HG02970 (cell line): ENCODE measurements around the gene AGK.
A peak's percentile ranks its signal among the peaks of the same experiment; 100 is the strongest.
"Not testable (repeated sequence)": the region's sequence is repeated elsewhere in the genome, so short reads cannot be mapped to it uniquely, and the experiment has no call there.

Source experiments
- ATAC-seq: cut with Tn5 transposase; IDR thresholded peaks from one replicate; pipeline ENCODE4 v1.9.1; 2021; ENCODE audit warnings: mild to moderate bottlenecking, moderate library complexity, moderate number of reproducible peaks; ENCODE audit not compliant: unreplicated experiment, low FRiP score

Gene AGK

DNA sequence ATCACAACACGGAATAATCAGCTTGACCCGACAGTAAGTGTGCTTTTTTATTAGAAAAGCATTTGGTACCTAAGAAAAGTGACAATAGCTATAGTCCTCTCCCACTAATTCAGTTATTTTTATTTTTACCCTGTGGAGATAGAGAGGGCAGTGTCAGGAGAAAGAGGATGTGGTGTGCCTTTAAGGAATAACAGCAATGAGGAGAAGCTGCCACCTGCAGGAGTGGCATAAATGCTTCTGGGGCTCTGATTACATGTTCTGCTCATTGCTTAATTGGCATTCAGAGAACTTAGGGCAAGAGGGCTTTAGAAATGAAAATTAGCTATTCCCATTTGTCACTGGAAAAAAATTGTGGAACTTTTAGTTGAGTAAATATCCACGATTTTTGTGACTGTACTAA, 90.7 kb downstream of the AGK start:
- ATAC-seq = no peak

DNA sequence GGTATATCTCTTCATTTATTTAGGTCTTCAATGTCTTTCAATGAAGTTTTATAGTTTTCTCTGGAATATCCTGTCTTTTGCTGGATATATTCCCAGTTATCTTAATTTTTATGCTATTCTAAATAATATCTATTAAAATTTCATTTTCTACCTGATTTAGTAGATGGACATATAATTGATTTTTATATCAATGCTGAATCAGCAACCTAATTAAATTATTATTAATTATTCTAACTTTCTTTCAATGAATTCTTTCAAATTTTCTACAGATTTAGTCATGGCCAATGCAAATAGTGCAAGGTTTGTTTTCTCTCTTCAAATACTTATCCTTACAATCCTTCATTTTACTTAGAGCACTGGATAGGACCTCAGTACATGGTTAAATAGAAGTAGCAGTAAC, 94.0 kb downstream of the AGK start:
- no peak for ATAC-seq

DNA sequence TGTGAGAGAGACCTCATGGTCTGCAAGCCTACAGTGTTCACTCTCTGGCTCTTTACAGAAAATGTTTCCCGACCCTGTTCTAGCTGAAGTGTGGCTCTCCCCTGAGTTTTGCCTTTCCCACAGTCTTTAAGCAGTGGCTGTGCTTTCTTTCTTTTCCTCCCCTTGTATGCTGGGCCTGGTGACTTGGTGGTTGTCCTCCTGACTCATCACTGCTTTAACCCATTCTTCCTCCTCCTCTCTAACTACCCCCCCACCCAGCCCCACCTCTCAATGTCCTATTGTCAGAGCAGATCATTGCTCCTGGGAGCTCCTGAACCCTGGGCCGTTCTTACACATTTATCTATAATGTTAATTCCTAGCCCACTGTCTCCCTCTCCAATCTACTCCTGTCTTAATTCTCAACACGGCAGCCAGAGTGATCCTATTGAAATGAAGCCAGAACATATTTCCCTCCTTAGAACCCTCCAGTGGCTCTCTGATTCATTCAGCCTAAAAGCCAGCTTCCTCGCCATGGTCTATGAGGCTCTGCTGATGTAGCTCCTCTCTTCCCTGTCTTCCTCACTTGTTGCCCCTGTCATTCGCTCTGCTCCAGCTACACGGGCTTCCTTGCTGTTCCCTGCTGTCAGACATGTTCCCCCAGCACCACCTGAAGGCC, 95.7 kb downstream of the AGK start:
- no peak for ATAC-seq

DNA sequence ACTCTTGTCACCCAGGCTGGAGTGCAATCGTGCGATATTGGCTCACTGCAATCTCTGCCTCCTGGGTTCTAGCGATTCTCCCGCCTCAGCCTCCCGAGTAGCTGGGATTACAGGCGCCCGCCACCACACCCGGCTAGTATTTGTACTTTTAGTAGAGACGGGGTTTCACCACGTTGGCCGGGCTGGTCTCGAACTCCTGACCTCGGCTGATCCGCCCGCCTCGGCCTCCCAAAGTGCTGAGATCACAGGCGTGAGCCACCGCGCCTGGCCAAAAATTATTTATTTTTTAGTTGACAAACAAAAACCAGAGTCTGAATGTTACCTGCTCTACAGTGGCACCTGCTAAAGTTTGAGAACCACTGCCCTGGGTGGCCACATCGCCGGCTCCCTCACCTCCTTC, 96.5 kb downstream of the AGK start:
- not testable (repeated sequence) for ATAC-seq

DNA sequence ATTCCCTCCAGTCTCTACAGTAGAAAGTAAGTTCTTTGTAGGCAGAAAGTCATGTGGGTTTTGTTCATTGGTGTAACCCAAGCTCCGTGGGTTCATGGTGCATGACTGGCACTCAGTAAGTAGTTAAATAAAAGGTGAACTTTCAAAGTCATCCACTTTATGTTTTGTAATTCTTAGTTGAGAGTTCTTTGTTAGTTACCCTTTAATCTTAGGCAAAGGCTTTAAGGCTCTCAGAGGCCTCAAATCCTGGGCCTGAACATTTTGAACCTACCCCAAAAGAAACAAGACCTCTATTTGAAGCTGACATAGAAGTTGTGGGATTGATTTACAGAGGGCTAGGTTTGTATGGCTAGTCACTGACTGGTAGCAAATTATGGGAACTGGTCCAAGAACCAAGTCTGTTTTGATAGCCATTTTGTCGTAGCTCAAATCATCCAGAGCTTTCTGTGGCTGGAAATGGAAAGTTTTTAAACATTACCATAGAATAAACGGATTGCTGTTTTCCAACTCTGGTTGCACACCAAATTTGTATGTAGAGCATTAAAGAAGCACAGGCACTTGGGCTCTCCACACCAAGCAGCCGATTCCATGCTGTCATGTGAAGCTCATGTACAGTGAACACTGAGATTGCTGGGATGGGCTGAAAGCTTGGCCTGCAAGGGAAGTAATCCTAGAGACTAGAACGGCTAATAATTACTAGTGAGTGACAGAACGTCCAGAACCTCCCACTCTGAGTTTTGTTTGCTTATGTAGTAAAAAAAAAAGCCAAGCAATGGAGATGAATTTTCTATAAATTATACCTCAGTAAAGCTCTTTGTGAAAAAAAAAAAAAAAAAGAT, 97.3 kb downstream of the AGK start:
- ATAC-seq = no peak

DNA sequence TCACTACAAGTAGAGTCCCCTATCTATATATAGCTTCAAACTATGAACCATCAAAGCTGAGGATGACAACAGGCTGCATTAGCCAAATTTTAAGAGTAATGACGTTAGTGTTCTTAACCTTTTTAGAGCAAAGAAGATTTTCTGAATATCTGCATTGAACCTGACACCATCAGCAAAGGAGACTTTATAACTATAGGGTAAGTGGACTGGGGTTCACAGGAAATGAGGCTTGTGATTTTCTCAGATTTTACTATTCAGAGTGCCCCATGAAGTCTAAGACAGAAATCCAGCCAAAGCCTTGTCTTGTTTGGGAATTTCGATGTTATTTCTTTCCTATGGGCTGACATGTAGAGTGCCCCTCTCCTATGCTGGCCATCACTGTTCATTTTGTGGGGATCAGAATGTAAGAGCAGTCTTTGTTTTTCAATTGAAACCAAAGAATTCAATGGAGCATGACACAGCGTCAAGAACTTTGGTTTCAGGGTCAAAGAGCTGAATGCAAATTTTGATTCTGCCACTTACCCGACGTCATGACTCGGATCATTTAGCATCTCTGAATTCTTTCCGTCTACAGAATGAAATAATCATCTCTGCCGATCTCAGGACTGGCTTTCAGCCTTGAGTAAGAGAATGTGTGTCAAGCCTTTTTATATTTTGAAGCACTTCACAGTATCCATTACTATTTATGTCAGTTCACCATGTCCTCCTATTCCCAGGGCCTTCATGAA, 98.1 kb downstream of the AGK start:
- peak; percentile 62 for ATAC-seq

DNA sequence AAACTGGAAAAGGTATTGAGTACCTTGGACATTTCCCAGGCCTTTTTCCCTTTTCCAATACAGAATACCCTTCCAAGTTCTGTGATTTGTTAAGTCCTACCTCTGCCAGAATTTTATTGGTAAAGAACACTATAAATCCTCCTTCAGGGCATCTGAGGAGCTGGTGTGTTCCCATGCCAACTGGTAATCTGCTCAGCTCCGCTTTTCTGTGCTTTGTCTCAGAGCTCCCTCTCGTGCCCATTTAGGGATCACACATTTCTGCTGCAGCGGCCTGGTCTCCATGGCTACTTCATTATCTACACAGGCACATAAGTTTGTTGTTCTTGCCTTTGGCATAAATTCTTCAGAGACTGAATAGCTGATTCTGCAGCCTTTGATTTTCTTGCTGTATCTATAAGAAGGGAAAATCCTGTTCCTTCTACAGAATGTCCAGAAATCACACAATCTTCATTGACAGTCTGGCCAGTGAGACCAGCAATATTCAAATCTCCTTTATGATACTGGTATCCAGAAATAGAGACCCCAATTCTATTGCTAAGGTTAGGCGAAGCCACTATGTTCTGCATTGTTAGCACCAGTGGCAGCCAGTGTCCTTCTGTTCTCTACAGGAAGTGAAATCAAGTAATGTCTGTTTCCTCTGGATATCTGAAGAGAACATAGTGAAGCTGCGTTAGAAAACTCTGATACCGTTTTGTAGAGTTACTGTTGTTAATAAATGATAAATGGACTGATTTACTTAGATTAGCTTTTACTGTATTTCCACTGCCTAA, 98.8 kb downstream of the AGK start:
- peak; percentile 54 for ATAC-seq

DNA sequence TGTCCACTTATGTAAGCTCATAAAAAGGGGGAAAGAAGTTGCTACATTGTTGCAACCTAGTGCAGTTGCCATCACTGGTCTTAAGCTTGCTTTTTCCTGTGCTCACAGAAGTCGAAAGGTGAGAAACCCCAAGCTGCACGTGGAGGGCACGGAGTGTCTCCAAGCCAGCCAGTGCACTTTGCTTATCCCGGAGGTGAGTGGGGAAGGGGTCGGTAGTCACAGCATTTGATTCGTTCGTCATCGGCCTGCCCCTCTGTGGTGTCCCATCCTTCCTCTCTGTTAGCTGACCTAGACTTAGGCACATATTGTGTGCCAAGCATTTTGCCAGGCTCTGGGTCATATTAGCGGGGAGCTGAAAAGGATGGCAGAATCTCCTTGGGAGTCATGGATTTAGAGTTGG, 100.2 kb downstream of the AGK start:
- ATAC-seq = no peak

DNA sequence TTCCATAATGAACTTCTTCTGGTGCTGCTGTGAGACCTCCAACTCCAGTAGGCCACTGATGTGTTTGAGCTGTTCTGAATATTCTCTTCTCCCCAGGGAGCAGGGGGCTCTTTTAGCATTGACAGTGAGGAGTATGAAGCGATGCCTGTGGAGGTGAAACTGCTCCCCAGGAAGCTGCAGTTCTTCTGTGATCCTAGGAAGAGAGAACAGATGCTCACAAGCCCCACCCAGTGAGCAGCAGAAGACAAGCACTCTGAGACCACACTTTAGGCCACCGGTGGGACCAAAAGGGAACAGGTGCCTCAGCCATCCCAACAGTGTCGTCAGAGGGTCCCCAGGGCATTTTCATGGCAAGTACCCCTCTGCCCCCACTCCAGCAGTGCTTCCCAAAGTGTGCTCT, 101.5 kb downstream of the AGK start:
- ATAC-seq = no peak

DNA sequence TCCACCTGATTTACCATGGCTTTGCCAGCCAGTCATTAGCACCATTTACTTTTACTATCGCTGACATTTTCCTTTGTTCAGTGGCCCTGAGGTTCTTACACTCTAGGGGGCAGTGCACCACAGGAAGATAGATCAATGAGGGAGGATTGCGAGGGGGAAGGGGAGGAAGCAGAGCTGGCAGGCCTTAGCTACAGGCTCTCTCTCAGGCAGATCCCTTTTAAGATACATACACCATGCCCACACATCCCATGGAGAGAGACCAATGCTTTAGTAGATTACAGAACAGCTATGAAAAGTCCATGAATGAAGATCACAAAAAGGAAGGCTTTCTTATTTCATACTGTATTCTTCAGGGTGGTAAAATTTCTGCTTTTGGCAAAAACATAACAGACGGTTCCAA, 103.3 kb downstream of the AGK start:
- peak; percentile 58 for ATAC-seq

DNA sequence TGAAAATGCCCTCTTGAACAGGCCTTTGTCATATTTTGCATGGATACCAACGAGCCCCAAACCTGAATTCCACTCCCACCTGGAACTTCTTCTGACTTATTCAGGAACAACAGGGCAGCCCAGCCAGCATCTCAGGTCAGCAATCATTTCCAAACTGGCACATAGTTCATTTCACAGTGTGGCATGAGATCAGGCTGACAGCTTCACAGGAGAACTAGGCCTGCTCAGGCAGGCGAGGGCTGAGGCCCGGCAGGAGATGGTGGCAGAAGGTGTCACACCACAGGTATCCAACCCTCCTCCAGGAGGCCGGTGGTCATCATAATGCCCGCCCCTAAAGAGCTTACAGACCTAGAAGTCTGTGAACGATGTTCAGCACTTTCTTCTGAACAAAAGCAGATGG, 108.3 kb downstream of the AGK start:
- ATAC-seq = no peak

DNA sequence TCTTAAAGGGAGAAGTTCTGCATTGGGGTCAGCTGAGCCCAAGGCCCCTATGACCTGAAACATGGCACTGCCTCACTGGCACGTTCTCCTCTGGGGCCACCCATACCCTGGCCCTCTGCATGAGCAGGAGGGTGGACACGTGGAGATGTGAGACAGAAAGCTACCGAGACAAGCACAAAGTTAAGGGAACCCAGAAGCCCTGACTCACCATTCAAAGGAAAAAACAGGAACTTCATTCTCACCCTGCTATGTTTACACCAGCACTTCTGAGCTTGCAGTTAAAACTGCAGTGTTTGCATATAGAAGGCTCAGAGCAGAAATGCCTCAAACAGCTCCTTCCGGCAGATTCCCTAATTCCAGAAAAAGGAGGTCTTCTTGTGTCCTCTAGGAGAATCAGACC, 109.0 kb downstream of the AGK start:
- no peak for ATAC-seq

DNA sequence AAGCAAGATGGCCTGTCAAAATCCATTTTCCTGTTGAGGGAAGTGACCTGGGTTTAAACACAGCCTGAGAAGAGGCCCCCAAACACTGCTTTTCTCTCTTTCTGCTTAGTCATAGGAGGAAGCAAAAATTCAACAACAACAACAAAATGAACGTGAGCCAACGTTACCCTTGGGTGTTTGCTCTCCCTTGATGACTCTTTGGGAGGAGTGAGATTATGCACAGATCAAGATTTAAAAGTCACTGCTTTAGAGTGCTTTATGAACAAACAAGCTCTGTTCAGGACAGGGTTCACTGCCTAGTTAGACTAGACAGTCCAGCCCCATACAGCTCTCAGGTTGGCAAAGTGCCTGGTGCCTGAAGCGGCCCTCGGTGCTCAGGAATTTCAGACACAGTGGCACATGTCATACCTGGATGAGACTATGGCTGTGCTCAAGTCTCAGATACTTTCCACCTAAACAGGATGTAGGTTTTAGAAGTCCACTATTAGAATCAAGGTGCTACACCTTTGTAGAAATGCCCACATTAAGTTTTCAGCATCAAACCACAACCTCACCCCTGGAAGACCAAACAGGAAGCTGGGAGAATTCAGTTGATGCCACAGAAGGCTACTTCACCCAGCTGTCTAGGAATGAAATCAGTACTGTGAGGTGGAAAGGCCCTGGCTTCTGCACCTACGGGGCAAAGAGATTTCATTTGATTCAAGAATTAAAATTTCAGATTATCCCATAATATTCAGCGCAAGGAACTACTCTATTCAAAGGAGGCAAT, 112.1 kb downstream of the AGK start:
- no peak for ATAC-seq

DNA sequence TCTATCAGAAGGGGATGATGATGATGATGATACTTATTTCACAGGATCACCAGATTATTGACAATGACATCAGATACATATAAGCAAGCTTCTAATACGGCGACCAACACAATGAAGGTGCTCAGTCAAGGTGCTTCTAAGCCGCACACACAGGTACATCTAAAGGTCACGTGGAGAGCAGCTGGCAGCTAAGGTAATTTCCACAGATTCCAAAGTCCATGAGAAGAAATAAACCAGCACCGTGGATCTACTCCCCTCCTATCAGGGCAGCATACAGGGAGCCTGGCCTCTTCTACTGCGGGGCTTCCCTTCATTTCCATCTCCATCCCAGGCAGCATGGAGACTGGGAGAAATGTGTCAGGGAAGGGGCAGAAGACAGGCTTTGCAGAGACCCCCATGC, 113.2 kb downstream of the AGK start:
- ATAC-seq = no peak

DNA sequence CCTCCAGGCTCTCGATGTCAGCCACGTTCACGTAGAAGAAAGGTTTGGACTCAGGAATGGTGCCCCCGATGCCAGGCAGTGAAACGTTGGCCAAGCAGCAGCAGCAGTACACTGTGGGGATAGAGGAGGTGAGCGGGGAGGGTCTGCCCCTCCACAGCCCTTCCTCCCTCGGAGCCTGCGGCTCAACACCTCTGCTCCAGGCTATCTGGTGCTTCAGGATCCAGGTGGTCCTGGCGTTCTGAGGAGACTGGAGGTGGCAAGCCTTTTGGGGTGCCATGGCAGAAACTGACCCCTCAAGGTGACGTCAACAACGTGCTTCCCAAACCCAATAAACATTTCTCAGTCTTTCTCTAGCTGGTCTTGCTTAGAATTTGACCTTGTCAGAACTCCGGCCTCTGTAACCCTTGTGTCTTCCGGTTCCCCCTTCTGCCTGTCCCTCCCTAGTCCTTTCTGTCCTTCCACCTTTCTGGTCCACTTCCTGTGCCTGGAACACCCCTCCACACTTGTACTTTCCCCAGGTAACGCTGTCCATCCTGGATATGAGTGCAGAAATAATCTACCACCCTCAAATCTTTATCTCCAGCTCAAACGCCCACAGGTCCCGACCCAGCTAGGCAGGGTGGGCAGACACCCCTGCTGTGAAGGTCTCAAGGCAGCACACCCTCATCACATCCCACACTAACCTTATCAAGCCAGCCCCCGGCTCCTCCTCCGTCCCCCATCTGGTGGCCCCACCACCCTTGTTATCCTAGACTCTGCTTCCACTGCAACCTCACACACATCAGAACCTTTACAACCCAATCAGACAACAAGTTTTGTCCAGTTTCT, 114.2 kb downstream of the AGK start:
- no peak for ATAC-seq

DNA sequence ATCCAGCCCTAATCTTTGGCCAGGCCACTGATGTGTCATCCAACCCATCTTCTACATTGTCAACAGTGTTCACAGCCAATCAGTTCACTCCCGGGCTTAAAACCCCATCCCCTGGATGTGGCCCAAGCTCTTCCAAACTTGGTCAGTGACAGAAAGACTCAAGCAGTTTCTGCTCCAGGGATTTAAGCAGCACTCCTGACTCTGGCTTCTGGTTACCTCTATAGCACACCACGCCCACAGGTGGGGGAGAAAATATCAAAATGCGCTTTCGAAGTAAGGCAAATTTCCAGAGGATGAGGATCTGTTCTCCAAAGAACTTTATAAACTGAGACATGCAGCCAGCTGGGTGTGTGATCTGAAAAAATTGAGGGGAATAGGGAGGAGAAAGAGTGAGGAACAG, 114.9 kb downstream of the AGK start:
- no peak for ATAC-seq

DNA sequence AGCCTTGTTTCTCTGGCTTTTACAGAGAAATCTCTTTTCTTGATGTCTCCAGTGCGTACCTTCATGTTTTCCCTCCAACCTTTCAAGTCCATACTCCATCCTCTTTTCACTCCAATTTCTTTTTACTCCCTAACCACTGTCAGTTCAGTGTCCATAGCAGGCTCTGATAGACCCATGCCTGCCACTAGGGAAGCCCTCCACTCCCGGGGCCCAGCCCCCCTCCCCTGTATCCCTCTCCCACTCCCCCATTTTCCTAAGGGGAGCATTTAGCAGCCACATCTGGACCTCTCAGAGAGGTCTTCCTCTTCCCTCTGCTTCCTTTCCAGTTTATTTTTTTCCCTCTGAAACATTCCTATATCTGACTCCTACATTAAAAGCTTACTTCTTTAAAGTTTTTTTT, 117.6 kb downstream of the AGK start:
- ATAC-seq = no peak

DNA sequence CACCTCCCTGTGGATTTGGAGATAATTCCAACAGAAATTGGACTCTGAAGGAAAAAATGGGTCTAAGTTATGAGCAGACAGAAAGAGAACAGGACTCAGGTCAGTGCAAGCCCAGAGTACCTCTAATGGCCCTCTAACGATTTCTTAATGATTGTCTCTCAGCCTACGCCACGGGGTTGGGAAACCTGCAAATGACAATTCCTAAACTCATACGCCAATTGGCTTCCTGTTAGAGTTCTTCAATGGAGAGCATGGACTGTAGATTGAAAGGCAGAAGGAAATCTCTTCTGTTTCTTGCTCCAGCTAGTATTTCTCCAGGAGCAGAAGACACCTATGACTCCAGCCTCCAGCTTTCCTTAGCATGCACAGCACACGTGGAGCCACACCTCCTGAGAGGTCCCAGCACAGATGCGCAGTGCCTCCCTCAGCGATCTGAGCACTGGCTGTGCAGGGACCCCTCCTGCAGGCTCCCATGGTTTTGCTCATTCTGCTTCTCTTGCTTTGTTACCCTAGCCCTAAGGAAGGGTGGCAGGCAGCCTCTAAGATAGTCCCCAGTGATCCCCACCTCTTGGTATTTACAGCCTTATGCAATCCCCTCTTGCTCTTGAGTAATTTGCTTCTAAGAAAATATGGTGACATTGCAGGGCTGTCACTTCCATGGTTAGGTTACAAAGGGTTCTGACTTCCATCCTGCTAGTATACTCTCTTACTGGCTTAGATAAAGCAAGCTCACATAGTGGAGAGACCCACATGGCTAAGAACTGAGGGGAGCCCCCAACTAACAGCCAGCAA, 120.7 kb downstream of the AGK start:
- no peak for ATAC-seq
